HG03565 (cell line): ENCODE results near the gene IFNK.

Experiments
- ATAC-seq: cut with Tn5 transposase; IDR thresholded peaks from one replicate; pipeline ENCODE4 v1.9.1; 2021; ENCODE audit warnings: mild to moderate bottlenecking, moderate library complexity; ENCODE audit not compliant: unreplicated experiment

Gene IFNK

DNA sequence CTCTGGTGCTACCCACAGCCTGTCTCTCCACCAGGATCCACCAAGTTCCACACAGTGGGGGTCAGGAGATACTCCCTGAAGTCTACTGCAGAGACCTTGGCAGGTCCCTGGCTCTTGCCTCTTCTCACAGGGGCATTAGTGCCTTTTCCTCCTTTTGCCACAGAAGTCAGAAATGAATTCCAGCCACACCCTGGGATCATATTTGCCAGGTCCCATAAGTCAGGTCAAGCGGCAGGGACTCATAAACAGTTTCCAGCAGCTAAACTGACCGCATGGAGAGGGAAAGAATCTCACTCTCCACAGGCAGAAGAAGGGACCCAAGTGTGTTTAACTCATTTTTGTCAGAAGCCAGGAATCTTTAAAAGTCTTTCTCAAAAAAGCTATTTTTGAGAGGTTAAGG is 13.3 kb upstream of the IFNK start:
- no peak for ATAC-seq

- ATAC-seq: no peak
These were observed 12.3 kb upstream of the IFNK start for GRCh38 chr9:27511771-27512170.

GRCh38 chr9:27514551-27514950 is 9.5 kb upstream of the IFNK start:
- no peak for ATAC-seq

DNA sequence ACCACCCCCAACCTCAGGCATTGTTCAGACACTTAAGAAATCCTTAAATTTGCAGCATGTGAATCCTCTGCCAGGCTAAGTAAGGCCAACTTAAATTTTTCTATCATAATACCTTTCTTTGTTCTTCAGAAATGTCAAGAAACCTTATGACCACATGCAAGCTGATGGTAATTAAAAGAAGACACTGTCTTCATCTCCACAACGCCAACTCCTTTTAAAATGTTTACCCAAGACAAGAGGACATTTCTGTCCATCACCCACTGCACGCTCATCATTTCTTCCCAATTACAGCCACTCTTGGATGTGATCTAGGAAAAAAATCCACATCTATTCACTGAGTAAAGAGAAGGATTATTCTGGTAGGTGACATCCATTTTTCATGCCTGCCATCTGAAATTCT is 6.1 kb upstream of the IFNK start:
- ATAC-seq: no peak

DNA sequence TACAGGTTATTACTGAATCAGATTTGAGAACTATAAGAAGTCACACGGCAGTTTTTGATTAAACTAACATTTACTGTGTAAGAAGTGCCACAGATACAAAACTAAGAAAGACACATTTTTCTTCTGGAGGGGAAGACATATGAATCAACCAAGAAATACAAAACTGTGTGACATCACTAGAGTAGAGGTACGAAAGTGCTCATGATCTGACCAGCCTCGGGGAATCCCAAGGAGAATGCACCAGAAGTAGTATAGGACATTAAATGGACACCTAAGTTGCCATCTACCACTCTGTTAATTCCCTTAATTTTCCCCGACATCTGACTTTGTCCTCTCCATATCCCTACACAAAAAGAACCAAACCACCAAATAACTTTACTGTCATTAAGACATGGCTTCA is 5.3 kb upstream of the IFNK start:
- no peak for ATAC-seq

DNA sequence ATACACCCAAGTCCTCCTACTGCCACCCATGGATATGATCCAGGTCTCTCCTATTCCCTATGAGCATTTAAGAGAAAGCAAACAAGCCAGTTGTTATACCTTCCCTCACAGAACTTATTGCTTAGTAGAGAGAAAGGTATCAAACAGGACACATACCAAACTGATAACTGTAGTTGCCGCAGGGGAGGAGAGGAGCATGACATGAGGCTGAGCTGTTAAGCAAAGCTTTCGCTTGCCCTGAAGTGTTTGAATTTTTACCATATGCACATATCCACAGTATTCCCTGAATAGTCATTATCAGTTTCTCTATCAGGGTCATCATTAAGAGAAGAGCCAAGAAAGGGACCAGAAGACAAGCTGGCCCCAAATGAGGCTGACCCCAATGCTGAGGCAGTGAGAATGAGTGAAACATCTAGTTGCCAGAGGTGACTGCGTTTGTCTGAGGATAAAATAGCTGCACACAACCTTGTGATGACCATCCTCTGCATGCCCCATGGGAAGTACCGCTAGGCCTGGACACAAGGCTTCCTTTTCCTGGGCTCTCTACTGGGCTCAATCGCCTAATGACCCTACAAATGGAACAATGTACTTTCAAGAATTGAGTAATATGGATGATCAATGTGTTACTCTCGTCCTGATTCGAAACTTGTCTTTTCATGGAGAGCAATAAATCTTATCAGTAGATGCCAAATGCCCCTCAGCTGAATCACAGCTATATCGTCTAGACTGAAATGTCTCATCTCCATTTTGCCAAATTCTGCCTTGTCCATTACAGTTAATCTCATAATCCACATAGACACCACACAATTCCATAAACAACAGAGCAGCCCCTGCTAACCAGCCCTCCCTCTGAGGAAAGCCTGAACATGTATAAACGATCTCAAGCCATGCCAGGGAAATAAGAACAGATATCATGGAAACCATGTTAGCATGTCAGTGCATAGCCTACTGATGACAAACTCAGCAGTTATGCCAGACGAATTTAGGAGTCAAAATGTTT is 4.3 kb upstream of the IFNK start:
- no peak for ATAC-seq

GRCh38 chr9:27520986-27521385 is 3.1 kb upstream of the IFNK start:
- ATAC-seq: no peak

- no peak for ATAC-seq
These were observed 949 bp upstream of the IFNK start for GRCh38 chr9:27523141-27523540.

GRCh38 chr9:27527702-27528075 is 3.6 kb downstream of the IFNK start:
- ATAC-seq: no peak

- ATAC-seq: peak; percentile 35
These were observed 4.2 kb downstream of the IFNK start for GRCh38 chr9:27528076-27528885.

DNA sequence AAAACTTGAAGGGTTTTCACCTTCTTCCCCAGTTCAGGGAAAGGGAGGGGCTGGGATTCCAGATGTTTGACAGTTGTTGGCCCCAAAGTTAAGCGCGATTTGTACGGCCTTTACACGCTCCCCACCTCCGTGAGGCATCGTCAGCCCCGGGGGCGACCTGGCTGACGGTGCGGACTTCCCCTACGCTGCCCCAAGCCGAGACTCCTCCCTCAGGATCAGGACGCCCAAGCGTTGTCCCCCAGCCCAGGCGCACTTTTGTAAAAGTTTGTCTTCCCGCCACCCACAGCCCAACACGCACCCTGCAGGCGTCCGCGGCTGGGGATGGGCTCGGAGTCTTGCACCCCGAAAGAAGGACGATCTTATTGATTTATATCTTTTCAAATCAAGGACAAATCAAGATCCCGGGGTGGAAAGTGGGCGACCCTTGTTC is 4.8 kb downstream of the IFNK start:
- no peak for ATAC-seq

GRCh38 chr9:27529316-27530278 is 5.5 kb downstream of the IFNK start, which contains the start of gene MOB3B:
Gene MOB3B (minus strand): TSS chr9:27529814. CDS start chr9:27455550, 74,264 bp downstream.
- peak; percentile 67 for ATAC-seq

DNA sequence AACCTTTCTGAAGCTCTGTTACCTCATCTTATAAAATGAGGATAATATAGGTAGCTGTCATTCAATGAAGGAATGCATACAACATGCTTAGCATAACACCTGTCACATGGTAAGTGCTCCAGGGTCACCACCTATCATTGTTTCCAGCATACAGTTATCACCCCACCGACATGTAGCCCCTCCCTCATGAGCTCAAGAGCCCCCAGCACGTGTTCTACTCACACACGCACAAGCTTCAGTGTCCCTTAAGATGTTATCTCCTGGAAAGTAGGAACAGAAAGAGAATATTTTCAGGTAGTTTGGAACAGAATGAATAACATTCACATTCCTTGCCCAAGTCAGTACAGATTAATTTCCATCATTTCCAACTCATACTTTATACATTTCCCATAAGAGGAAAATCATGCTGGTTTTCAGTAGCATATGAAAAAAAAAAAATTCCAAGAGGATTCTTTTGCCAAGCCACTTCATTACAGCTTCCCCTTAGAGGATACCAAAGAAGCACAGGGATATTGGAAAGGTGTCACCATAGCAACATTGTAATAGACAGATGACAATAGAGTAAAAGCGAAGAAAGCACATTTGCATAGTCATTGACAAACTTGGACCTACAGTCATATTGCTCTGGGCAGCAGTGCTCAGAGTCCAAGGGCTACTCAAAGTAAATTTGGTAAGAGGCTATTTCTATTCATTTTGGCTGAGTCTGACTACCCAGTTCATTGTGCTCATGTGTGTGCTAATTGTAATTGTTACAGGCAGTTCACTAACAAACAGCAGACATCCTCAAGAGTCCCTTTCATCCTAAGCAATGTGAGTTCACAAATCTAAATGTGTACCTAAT is 7.0 kb downstream of the IFNK start:
- ATAC-seq: no peak

DNA sequence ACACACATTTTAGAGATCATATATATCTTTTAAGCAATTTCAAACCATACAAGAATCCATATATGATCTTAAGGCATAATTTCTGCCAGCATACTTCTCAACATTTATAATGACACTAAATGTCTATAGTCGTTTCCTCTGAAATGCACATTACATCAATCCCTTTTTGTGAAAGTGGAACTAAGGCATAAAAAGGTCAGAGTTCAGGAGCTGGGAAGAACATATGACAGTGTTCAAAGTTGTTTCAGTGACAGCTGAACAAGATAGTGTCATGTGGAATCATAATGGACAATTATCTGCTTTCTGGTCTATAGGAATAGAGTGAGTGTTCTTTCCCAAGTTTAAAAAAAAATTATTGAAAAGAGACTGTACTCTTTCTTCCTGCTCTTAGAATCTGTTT is 8.0 kb downstream of the IFNK start:
- no peak for ATAC-seq

GRCh38 chr9:27533311-27533710 is 9.2 kb downstream of the IFNK start:
- no peak for ATAC-seq

GRCh38 chr9:27534131-27534530 is 10.0 kb downstream of the IFNK start:
- ATAC-seq: no peak

DNA sequence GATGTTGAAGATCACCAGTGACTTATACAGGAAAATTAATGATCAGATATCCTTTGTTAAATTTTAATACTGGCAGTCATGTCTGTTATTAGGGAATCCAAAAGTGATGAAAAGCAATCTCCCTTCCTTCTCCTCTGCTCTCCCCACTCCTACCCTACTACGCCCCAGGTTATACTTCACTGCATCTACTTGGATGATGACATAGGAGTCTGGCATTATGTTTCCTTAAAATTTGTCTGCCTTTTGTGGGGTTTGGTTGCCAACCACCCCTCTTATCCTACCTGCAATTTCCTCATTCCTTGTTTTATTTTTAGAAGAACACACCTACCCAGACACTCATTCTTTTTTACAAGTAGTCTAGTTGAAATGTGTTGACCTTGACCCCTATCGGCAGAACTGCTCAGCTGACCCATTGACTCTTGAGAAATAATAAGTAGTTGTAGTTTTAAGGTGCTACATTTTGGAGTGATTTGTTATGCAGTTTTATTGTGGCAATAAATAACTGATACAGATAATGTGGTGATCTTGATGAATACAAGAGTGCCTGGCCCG is 10.6 kb downstream of the IFNK start:
- no peak for ATAC-seq

DNA sequence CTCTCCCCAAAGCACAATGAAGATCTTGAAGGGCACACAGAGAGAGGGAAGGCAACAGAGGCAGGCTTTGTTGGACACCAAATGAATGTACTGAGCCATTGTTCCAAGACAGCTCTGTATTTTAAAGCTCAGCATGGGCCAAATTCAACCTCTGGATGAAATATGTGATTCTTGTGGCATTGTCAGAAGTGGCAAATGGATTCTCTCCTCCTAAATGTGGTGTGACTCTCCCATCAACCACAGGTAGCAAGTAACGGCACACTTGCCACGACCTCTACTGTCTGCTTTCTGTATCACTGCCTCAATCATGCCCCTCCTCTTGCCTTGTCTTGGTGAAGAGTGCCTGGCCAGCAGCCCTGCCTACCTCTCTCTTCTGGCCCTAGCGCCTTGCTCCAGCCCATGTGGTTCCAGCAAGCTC is 11.6 kb downstream of the IFNK start:
- peak; percentile 63 for ATAC-seq

DNA sequence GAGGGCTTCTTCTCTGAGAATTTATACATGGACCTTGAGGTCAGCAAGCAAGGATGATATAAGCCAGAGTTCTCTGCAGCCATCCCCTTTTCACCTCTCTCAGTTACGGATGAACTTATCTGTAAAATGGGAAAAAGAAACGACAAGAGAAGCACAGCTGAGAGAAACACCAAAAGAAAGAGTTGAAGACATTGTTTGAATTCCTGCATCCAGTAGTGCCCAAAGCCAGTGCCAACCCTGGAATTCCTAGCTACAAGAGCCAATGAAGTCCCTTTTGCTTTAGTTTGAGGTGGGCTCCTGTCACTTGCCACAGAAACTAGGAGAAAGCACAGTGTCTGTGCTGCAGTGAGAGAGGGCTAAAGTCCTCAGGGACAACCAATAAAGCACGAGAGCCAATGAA is 12.1 kb downstream of the IFNK start:
- ATAC-seq: no peak
